ENCODE results near the gene CADPS. TPM values are rescaled to one million over a fixed set of nuclear protein-coding genes. Genes with fewer than 3 reads are reported as not detected.

CADPS gene
- polyA plus RNA-seq, 4 donors: 1.8 to 2.5 (median 2.2) TPM

- no peak for DNase-seq (ENCODE audit: low read depth in 4 of 4, low spot score in 3 of 4)
These were observed 1.2 kb downstream of the CADPS start for GRCh38 chr3:62873761-62874710.

GRCh38 chr3:62873451-62873760, 1.8 kb downstream of the CADPS start:
- DNase-seq (ENCODE audit: low read depth in 4 of 4, low spot score in 3 of 4): no peak

GRCh38 chr3:62872318-62872717, 2.9 kb downstream of the CADPS start:
- DNase-seq (ENCODE audit: low read depth in 4 of 4, low spot score in 3 of 4): no peak

GRCh38 chr3:62870321-62870720, 4.9 kb downstream of the CADPS start:
- DNase-seq (ENCODE audit: low read depth in 4 of 4, low spot score in 3 of 4): no peak

GRCh38 chr3:62863648-62864047, 11.6 kb downstream of the CADPS start:
- no peak for DNase-seq (ENCODE audit: low read depth in 4 of 4, low spot score in 3 of 4)

- no peak for DNase-seq (ENCODE audit: low read depth in 4 of 4, low spot score in 3 of 4)
These were observed 15.9 kb downstream of the CADPS start for GRCh38 chr3:62859203-62859791.

GRCh38 chr3:62845996-62846395, 29.2 kb downstream of the CADPS start:
- no peak for DNase-seq (ENCODE audit: low read depth in 4 of 4, low spot score in 3 of 4)

- no peak for DNase-seq (ENCODE audit: low read depth in 4 of 4, low spot score in 3 of 4)
These were observed 31.7 kb downstream of the CADPS start for GRCh38 chr3:62843508-62843907.

- DNase-seq (ENCODE audit: low read depth in 4 of 4, low spot score in 3 of 4): no peak
These were observed 35.5 kb downstream of the CADPS start for GRCh38 chr3:62839748-62840147.

GRCh38 chr3:62837145-62837787, 38.0 kb downstream of the CADPS start:
- no peak for DNase-seq (ENCODE audit: low read depth in 4 of 4, low spot score in 3 of 4)

GRCh38 chr3:62835554-62836236, 39.5 kb downstream of the CADPS start:
- DNase-seq (ENCODE audit: low read depth in 4 of 4, low spot score in 3 of 4): no peak

- no peak for DNase-seq (ENCODE audit: low read depth in 4 of 4, low spot score in 3 of 4)
These were observed 41.7 kb downstream of the CADPS start for GRCh38 chr3:62833538-62833937.

- DNase-seq (ENCODE audit: low read depth in 4 of 4, low spot score in 3 of 4): no peak
These were observed 42.7 kb downstream of the CADPS start for GRCh38 chr3:62832553-62832952.

GRCh38 chr3:62830727-62831322, 44.4 kb downstream of the CADPS start:
- no peak for DNase-seq (ENCODE audit: low read depth in 4 of 4, low spot score in 3 of 4)

GRCh38 chr3:62827550-62827949, 47.7 kb downstream of the CADPS start:
- no peak for DNase-seq (ENCODE audit: low read depth in 4 of 4, low spot score in 3 of 4)

- DNase-seq (ENCODE audit: low read depth in 4 of 4, low spot score in 3 of 4): no peak
These were observed 50.1 kb downstream of the CADPS start for GRCh38 chr3:62824965-62825592.

- no peak for DNase-seq (ENCODE audit: low read depth in 4 of 4, low spot score in 3 of 4)
These were observed 51.7 kb downstream of the CADPS start for GRCh38 chr3:62823461-62824050.

- DNase-seq (ENCODE audit: low read depth in 4 of 4, low spot score in 3 of 4): no peak
These were observed 52.3 kb downstream of the CADPS start for GRCh38 chr3:62822905-62823304.

- no peak for DNase-seq (ENCODE audit: low read depth in 4 of 4, low spot score in 3 of 4)
These were observed 56.9 kb downstream of the CADPS start for GRCh38 chr3:62818347-62818746.

GRCh38 chr3:62817678-62818077, 57.5 kb downstream of the CADPS start:
- DNase-seq (ENCODE audit: low read depth in 4 of 4, low spot score in 3 of 4): no peak

All from left renal pelvis (tissue), 4 donors.